Panc1 (cell line): ENCODE results near the gene LY9.

Experiments used
- CTCF ChIP-seq: fragments of 450-650 bp; IDR thresholded peaks from 2 replicates; pipeline ENCODE4 v1.5.1; 2017; ENCODE audit warnings: mild to moderate bottlenecking
- POLR2AphosphoS5 ChIP-seq: IDR thresholded peaks from 2 replicates; pipeline ENCODE4 v1.6.1; 2012; ENCODE audit warnings: mild to moderate bottlenecking, low read depth, low read length, moderate library complexity
- REST ChIP-seq, 2 experiments: IDR thresholded peaks; 2 replicates each; pipeline ENCODE4 v1.6.1; 2011 to 2012; ENCODE audit warnings: low read depth in 2 of 2, control low read depth in 1 of 2, low read length in 1 of 2, mild to moderate bottlenecking in 1 of 2, moderate library complexity in 1 of 2; ENCODE audit not compliant: insufficient read depth in 1 of 2

GRCh38 chr1:160756849-160757201, 39.1 kb upstream of the LY9 start:
- TF ChIP-seq POLR2AphosphoS5 (no peak), CTCF (no peak), REST (IDR thresholded peaks at IDR 0.05; ENCODE audit: insufficient read depth in 1 of 2, low read depth in 2 of 2, low read length in 1 of 2) (no peak)
